GM12875 (cell line): Measurements from ENCODE around the gene PTPRU.

Source experiments
- H3K4me3 ChIP-seq: one replicate; pipeline ENCODE4 v1.5.1; 2011; ENCODE audit warnings: low read depth, low read length, control low read depth
- TF ChIP-seq, protein P1 (sequence below): IDR thresholded peaks from 2 replicates; pipeline ENCODE4 v1.5.1; 2011; ENCODE audit warnings: low read depth, mild to moderate bottlenecking, control low read depth, inconsistent platforms, low read length, moderate library complexity, borderline replicate concordance; ENCODE audit not compliant: insufficient read depth

PTPRU gene

DNA sequence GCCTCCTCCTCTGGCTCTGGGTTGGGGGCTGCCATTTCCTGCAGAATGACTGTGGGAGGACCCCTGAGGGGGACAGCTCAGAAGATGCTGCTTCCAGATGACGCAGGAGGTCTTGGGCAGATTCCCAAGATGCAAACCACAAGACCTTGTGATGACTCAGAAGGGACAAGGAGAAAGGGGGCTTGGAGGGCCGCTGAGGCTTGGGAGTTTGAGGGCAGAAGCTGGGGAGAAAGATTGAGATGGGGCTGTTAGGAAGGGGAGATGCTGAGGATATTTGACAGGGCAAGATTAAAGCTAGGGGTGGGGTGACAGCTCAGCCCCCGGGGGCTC, 7.5 kb downstream of the PTPRU start:
- no peak overlapping the region for H3K4me3 ChIP-seq
- TF ChIP-seq, protein P1, sequence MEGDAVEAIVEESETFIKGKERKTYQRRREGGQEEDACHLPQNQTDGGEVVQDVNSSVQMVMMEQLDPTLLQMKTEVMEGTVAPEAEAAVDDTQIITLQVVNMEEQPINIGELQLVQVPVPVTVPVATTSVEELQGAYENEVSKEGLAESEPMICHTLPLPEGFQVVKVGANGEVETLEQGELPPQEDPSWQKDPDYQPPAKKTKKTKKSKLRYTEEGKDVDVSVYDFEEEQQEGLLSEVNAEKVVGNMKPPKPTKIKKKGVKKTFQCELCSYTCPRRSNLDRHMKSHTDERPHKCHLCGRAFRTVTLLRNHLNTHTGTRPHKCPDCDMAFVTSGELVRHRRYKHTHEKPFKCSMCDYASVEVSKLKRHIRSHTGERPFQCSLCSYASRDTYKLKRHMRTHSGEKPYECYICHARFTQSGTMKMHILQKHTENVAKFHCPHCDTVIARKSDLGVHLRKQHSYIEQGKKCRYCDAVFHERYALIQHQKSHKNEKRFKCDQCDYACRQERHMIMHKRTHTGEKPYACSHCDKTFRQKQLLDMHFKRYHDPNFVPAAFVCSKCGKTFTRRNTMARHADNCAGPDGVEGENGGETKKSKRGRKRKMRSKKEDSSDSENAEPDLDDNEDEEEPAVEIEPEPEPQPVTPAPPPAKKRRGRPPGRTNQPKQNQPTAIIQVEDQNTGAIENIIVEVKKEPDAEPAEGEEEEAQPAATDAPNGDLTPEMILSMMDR = no peak

- no peak overlapping the region for H3K4me3 ChIP-seq
- TF ChIP-seq, protein P1 = no peak
Measured at GRCh38 chr1:29245261-29245660, 8.9 kb downstream of the PTPRU start.

GRCh38 chr1:29245876-29246275, 9.6 kb downstream of the PTPRU start:
- TF ChIP-seq, protein P1 = peak; percentile 43; the same call in 1 of the 2 replicates
- H3K4me3 ChIP-seq = no peak overlapping the region

DNA sequence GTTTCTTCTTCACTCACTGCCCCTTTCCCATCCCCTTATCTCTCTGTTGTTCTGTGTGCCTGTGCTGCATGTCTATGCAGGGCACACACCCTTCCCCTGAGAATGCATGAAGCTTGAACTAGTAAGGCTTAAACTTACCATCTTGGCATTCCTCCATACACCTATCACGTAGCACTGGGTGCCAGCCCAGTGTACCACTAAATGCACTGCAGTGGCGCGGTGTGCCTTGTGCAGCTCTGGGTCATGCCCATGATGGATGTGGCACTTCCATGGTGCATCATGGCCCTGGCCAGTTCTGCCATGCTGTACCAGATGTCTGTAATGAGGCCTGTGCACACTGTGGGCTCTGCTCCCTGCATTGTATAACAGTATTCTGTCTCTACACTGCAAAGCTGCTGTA, 10.7 kb downstream of the PTPRU start:
- TF ChIP-seq, protein P1 = no peak
- no peak overlapping the region for H3K4me3 ChIP-seq

- no peak overlapping the region for H3K4me3 ChIP-seq
- TF ChIP-seq, protein P1 = no peak
Measured at GRCh38 chr1:29247571-29248273, 11.4 kb downstream of the PTPRU start.

DNA sequence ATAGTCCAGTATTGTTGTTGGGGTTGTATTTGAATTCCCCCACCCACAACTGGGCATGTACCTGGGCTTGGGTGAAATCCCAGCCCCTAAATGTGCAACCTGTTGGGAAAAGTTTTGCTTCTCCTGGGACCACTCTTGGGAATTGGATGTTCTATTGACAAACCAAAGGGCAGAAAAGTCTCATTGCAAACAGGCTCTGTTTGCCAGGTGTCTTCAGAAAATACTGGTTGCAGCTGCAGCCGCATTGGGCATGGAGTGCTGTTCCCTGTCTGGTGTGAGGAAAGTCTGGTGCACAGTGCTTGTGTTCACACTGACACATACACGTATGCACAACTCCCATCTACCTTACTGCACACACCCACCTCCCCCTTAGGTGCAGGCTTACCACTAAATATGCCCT, 12.1 kb downstream of the PTPRU start:
- TF ChIP-seq, protein P1 = no peak
- no peak overlapping the region for H3K4me3 ChIP-seq

GRCh38 chr1:29249170-29249691, 12.9 kb downstream of the PTPRU start:
- no peak overlapping the region for H3K4me3 ChIP-seq
- TF ChIP-seq, protein P1 = no peak
